IPS-18c (cell line): Measurements from ENCODE around the gene ATG13.
"Not testable (repeated sequence)": the region's sequence is repeated elsewhere in the genome, so short reads cannot be mapped to it uniquely, and the experiment has no call there.

Source experiments
- H3K4me3 ChIP-seq: 2 replicates; pipeline ENCODE4 v1.7.0; 2013; ENCODE audit warnings: low read depth, mild to moderate bottlenecking, low read length, moderate library complexity; ENCODE audit not compliant: insufficient read depth
- H3K9me3 ChIP-seq: one replicate; pipeline ENCODE4 v1.6.1; 2013; ENCODE audit warnings: mild to moderate bottlenecking, low read length, moderate library complexity; ENCODE audit not compliant: control insufficient read depth, insufficient read depth

Gene ATG13

GRCh38 chr11:46663277-46663940 is 46.1 kb downstream of the ATG13 start:
- Histone ChIP-seq H3K9me3 (no peaks in the 10 kb centered on the region), H3K4me3 (no peak overlapping the region)

GRCh38 chr11:46664612-46665011 is 47.3 kb downstream of the ATG13 start:
- no peaks in the 10 kb centered on the region for H3K9me3 ChIP-seq
- no peak overlapping the region for H3K4me3 ChIP-seq

GRCh38 chr11:46665356-46665755 is 48.0 kb downstream of the ATG13 start:
- Histone ChIP-seq H3K9me3 (no peaks in the 10 kb centered on the region), H3K4me3 (no peak overlapping the region)

DNA sequence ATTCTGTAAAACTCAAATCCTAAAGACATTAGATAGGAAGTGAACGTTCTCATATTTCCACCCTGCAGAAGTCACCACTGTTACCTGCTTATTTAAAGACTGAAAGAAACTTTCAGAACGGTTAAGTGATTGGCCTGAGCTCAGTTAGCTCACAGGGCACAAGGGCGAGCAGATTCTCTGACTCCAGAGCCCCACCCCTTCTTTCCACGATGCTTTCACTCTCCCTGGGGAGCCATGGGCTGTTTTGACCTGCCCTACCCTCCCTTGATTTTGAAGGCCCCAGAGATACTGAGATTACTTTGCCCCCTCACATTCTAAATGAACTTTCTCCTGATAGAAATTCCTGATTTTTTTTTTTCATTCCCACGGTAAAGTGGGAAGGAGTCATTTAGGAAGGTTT is 49.2 kb downstream of the ATG13 start:
- Histone ChIP-seq H3K9me3 (no peaks in the 10 kb centered on the region), H3K4me3 (no peak overlapping the region)

DNA sequence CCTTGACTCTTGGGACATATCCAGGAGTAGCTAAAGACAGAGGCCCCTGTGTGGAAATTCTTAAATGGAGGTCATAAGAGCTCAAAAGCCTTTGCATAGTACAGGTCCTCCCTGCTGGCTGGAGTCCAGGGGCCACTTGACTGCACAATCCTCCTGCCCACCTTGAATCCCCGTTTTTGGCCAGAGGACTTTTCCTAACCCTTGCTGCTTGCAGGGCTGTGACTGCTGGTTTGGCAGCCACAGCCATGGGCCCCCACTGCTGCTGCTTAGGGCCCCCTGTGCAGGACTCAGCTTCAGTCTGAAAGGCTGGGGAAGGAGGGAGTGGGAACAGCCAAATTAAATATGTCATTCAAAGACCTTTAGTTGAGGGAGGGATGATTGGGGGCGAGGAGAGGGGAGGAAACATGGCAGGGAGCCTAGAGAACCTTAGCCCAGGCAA is 49.7 kb downstream of the ATG13 start:
- no peaks in the 10 kb centered on the region for H3K9me3 ChIP-seq
- no peak overlapping the region for H3K4me3 ChIP-seq

DNA sequence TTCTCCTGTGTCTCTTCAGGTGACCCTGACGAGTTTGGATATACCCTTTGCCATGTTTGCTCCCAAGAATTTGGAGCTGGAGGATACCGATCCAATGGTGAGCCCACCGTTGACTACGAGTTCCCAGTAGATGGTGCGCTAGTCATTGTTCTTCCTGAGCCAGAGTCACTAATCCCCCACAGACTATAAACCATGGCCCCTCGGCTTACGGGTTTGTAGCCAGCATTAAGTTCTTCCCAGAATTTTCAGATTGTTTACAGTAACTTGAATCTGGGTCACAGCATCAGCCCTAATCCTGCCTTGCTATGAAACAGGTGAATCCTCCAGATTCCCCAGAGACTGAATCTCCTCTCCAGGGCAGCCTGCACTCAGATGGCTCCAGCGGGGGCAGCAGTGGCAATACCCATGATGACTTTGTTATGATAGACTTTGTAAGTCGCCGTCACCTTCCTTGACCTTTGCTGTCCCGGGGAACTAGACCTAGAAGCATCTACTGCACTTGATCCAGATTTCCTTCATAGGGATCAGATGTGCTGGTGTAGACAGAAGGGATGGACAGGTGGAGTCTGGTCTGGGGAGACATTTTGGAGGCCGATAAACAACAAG is 51.2 kb downstream of the ATG13 start:
- Histone ChIP-seq H3K9me3 (no peaks in the 10 kb centered on the region), H3K4me3 (no peak overlapping the region)

DNA sequence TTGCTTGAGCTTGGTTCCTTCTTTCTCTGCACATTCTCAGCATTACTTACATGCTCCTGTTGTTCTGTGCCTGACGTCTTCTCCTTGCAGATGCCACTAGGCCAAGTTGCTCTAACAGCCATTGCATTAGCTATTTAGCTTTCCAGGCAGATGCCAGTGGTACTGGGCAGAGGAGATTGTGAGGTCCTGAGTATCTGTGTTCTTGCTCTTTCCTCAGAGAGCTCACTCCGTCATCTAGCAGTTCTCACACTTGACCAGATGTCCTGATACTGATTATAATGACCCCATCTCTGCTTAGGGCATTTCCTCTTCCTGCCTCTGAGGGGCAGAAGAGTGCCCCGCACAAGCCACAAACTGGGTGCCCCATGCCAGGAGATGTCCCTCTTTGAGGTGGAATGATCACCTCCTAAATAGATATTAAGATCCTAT is 52.4 kb downstream of the ATG13 start:
- Histone ChIP-seq H3K9me3 (no peaks in the 10 kb centered on the region), H3K4me3 (no peak overlapping the region)

DNA sequence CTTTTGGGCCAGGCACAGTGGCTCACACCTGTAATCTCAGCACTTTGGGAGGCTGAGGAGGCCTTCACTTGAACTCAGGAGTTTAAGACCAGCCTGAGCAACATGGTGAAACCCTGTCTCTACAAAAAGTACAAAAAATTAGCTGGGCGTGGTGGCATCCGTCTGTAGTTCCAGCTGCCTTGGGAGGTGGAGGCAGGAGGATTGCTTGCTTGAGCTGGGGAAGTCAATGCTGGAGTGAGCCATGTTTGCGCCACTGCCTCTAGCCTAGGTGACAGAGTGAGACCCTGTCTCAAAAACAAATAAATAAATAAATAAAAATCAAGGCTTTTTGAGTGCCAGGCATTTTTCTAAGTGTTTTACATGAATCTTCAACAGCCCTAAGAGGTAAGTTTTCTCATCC is 53.2 kb downstream of the ATG13 start:
- H3K9me3 ChIP-seq, H3K4me3 ChIP-seq: not testable (repeated sequence)

GRCh38 chr11:46671958-46672315 is 54.6 kb downstream of the ATG13 start:
- Histone ChIP-seq H3K9me3 (no peaks in the 10 kb centered on the region), H3K4me3 (no peak overlapping the region)

GRCh38 chr11:46672381-46672839 is 55.1 kb downstream of the ATG13 start:
- Histone ChIP-seq H3K4me3 (no peak overlapping the region), H3K9me3 (no peaks in the 10 kb centered on the region)

- no peaks in the 10 kb centered on the region for H3K9me3 ChIP-seq
- H3K4me3 ChIP-seq, result no peak overlapping the region
Measured at GRCh38 chr11:46673713-46674462, 56.5 kb downstream of the ATG13 start.

DNA sequence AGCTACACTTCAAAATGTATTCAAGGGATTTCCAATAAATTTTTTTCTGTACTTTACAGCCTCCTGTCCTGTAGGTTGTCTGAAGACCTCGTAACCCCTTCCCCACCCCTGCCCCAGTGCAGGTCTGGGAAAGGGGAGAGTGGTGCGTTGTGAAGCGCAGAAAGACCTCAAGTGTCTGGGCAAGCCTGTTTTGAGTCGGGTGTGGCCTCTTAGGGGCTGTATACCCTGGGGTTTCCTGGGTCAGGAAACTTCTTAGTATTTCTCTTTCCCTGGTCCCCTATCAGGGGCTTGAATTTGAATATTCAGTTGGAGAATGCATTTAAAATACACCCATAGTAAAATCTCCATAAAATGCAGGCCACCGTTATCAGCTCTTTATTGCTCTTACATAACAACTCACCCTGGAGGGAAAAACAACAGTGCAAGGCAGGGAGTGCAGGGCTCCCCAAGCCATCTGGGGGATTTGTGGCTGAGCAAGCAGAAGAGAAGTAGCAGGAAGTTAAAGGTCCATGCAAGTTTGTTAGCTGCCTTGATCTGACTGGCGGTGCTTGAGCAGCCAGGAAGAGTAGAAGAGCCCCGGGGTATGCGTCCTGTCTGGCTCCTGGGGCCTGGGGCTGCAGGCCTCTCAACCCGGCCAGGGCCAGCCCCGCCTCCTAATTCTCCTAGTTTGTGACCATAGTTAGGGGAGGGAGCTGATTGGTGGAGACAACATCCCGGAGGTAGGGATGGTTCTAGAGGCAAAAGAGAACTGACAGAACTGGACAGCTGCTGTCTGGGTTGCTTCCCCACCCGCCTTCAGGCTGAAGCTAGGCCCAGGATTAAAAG is 57.3 kb downstream of the ATG13 start:
- H3K4me3 ChIP-seq, result no peak overlapping the region; the same call in 1 of the 2 replicates

DNA sequence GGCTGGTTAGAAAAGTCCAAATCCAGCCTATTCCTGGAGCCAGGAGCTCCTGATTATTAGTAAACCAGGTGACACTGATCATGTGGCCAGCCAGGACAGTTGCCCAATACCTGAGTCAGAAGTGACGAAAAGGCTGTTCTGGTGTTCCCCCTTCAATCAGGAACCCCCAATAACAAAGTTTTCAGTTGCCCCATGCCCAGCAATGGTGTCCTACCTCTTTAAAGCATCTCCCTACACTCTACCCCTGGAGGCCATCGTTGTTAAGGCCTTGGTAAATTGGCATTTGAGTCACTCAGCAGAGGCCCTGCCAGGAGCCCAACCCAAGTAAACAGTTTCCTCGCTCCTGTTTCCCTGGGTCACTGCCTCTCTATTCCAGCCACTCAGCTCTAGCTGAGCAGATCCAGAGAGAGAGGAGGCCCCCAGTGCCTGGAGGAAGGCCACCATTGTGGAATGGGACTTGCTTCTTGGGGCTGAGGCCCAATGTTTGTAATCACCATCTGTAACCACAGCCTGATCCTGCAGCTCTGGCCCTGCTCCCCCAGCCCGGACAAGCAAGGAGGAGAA is 58.0 kb downstream of the ATG13 start:
- Histone ChIP-seq H3K9me3 (no peaks in the 10 kb centered on the region), H3K4me3 (no peak overlapping the region)

More for the DNA sequence above, 57.3 kb downstream of the ATG13 start:
- no peaks in the 10 kb centered on the region for H3K9me3 ChIP-seq

- Histone ChIP-seq H3K9me3 (no peaks in the 10 kb centered on the region), H3K4me3 (no peak overlapping the region)
Measured at GRCh38 chr11:46675949-46676348, 58.6 kb downstream of the ATG13 start.

- no peak overlapping the region for H3K4me3 ChIP-seq
- no peaks in the 10 kb centered on the region for H3K9me3 ChIP-seq
Measured at GRCh38 chr11:46676436-46677158, 59.2 kb downstream of the ATG13 start.

DNA sequence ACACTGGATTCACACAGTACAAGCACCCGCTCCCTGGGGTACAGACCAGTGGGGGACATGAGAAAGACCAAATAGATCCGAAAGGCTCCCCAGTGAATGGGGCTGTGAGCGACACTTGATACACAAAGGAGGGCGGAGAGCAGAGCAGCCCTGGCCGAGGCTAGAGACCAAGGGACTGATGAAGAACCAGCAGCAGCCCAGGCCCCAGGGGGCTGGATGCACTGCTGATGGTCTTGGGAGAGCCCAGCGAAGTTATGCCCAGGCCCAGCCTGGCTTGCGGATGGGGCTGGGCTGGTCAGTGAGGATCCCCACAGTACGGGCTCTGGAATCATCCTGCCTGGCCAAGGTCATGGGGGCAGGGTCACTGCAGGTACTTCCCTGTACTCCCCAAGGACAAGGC is 59.8 kb downstream of the ATG13 start:
- Histone ChIP-seq H3K9me3 (no peaks in the 10 kb centered on the region), H3K4me3 (no peak overlapping the region)
